ENCODE data around the gene COL3A1.

- TF ChIP-seq CTCF (IDR thresholded peaks at IDR 0.05; ENCODE audit: extremely low read depth in 1 of 2, insufficient read depth in 1 of 2, low read depth in 1 of 2, low read length in 2 of 2) (no peak), POLR2AphosphoS5 (IDR thresholded peaks at IDR 0.05; ENCODE audit: insufficient read depth, low read depth, low read length) (no peak), POLR2A (IDR thresholded peaks at IDR 0.05; ENCODE audit: low read depth, low read length) (no peak), EZH2 (IDR thresholded peaks at IDR 0.05; ENCODE audit: borderline replicate concordance, low read depth, low read length, severe bottlenecking) (no peak), MAX (IDR thresholded peaks at IDR 0.05; ENCODE audit: insufficient read depth, insufficient read length) (no peak), JUN (IDR thresholded peaks at IDR 0.05; ENCODE audit: borderline replicate concordance, insufficient read depth, insufficient read length, low read depth) (no peak)
Measured at GRCh38 chr2:189014449-189015138, 40.4 kb downstream of the COL3A1 start.

Data from endothelial cell of umbilical vein (primary cell).